ENCODE results near the gene CHAT. TPM values are rescaled to one million over a fixed set of nuclear protein-coding genes. Genes with fewer than 3 reads are reported as not detected.

CHAT gene
- total and polyA plus RNA-seq, 4 donors = not detected

DNA sequence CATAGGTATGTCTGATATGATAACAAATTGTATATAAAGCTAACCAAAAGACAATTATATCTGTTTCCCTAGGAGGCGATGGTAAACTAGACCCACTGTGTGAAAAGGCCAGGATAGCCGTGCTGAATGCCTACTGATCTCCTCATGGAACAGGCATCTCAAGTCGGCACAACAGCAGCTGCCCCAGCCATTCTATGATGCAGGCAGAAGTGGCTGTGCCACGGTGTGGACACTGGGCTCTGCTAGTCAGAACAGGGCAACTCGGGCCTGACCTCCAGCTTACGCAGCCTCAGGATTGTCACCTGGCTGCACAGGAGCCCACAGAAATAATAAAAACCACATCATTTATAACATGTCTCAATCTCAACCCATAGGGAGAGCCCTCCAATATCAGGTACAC lies 80.6 kb downstream of the CHAT start:
- H3K27ac ChIP-seq (ENCODE audit: low read depth in 1 of 2, low read length in 1 of 2) = no peak overlapping the region
- H3K9ac ChIP-seq (ENCODE audit: insufficient read depth in 1 of 2, low read length in 2 of 2) = no peak overlapping the region
- WGBS, 2 donors = 80 to 86% methylated on average over 6 of the region's 6 CpGs
- ATAC-seq (ENCODE audit: insufficient read depth, low FRiP score) (no peak), DNase-seq (no peak)
- TF ChIP-seq, protein P1, sequence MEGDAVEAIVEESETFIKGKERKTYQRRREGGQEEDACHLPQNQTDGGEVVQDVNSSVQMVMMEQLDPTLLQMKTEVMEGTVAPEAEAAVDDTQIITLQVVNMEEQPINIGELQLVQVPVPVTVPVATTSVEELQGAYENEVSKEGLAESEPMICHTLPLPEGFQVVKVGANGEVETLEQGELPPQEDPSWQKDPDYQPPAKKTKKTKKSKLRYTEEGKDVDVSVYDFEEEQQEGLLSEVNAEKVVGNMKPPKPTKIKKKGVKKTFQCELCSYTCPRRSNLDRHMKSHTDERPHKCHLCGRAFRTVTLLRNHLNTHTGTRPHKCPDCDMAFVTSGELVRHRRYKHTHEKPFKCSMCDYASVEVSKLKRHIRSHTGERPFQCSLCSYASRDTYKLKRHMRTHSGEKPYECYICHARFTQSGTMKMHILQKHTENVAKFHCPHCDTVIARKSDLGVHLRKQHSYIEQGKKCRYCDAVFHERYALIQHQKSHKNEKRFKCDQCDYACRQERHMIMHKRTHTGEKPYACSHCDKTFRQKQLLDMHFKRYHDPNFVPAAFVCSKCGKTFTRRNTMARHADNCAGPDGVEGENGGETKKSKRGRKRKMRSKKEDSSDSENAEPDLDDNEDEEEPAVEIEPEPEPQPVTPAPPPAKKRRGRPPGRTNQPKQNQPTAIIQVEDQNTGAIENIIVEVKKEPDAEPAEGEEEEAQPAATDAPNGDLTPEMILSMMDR (IDR thresholded peaks at IDR 0.05; ENCODE audit: control extremely low read depth, extremely low read depth) = no peak
- H3K4me3 ChIP-seq = no peak overlapping the region
- H3K36me3 ChIP-seq (ENCODE audit: control insufficient read depth in 4 of 4, insufficient read depth in 4 of 4, low read length in 4 of 4) = no peaks in the 10 kb centered on the region
- no peaks in the 10 kb centered on the region for H3K4me1 ChIP-seq (ENCODE audit: control insufficient read depth in 5 of 5, insufficient read depth in 5 of 5, low read length in 5 of 5)
- peaks cover 0 to 41% (median 29%) of the 10 kb centered on the region in 3 donors for H3K27me3 ChIP-seq (ENCODE audit: control insufficient read depth in 3 of 3, insufficient read depth in 3 of 3, low read length in 2 of 3)
- H3K9me3 ChIP-seq (ENCODE audit: control insufficient read depth in 4 of 4, insufficient read depth in 3 of 4, low read length in 3 of 4) = peaks cover 0 to 9% (median 0%) of the 10 kb centered on the region in 4 donors

DNA sequence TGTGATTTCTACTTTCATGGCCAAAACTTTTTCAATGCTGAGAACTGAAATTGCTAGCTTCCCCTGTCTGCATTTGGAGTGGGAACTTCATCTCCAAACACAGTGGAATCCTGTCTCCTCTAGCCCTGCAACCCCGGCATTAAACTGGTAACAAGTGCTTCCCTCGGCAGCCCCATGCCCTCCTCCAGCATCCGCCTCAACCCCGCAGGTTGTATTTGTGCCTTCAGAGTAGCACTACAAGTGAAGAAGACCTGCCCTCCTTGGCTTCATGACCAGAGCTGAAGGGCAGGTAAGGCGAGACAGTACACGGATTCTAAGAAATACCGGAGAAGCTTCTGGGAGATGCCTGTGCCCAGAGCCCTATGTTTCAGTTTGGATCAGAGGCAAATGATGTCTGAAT lies 82.5 kb downstream of the CHAT start:
- no peaks in the 10 kb centered on the region for H3K36me3 ChIP-seq (ENCODE audit: control insufficient read depth in 4 of 4, insufficient read depth in 4 of 4, low read length in 4 of 4)
- TF ChIP-seq, protein P1 (IDR thresholded peaks at IDR 0.05; ENCODE audit: control extremely low read depth, extremely low read depth) = no peak
- ATAC-seq (ENCODE audit: insufficient read depth, low FRiP score) (no peak), DNase-seq (no peak)
- no peak overlapping the region for H3K27ac ChIP-seq (ENCODE audit: low read depth in 1 of 2, low read length in 1 of 2)
- H3K9me3 ChIP-seq (ENCODE audit: control insufficient read depth in 4 of 4, insufficient read depth in 3 of 4, low read length in 3 of 4) = peaks cover 0 to 11% (median 0%) of the 10 kb centered on the region in 4 donors
- no peak overlapping the region for H3K4me3 ChIP-seq
- no peaks in the 10 kb centered on the region for H3K4me1 ChIP-seq (ENCODE audit: control insufficient read depth in 5 of 5, insufficient read depth in 5 of 5, low read length in 5 of 5)
- peaks cover 0 to 23% (median 11%) of the 10 kb centered on the region in 3 donors for H3K27me3 ChIP-seq (ENCODE audit: control insufficient read depth in 3 of 3, insufficient read depth in 3 of 3, low read length in 2 of 3)
- H3K9ac ChIP-seq (ENCODE audit: insufficient read depth in 1 of 2, low read length in 2 of 2) = no peak overlapping the region
- 81 to 82% methylated on average over 7 of the region's 7 CpGs for WGBS, 2 donors

DNA sequence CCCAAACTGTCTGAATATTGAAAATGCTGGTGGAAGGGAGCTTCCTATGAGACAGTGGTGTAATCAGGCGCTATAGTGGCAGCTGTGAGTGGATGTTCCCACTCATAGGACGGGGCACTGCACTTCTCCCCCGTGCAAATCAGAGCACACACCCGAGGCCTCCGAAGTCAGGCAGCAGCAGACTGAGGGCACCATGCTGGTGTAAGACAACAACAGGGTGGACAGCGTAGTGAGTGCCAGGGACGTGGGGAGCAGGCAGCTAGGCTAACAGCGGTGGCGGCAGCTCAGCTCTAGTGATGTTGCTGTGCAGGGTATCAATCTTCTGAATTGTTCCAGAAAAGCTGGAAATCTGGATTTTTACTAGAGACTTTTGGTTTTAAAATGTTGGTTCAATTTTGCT lies 84.8 kb downstream of the CHAT start:
- Histone ChIP-seq H3K9ac (ENCODE audit: insufficient read depth in 1 of 2, low read length in 2 of 2) (no peak overlapping the region), H3K4me3 (no peak overlapping the region), H3K27me3 (ENCODE audit: control insufficient read depth in 3 of 3, insufficient read depth in 3 of 3, low read length in 2 of 3) (peaks cover 0 to 3% (median 0%) of the 10 kb centered on the region in 3 donors), H3K4me1 (ENCODE audit: control insufficient read depth in 5 of 5, insufficient read depth in 5 of 5, low read length in 5 of 5) (peaks cover 0 to 2% (median 0%) of the 10 kb centered on the region in 5 donors), H3K36me3 (ENCODE audit: control insufficient read depth in 4 of 4, insufficient read depth in 4 of 4, low read length in 4 of 4) (no peaks in the 10 kb centered on the region), H3K27ac (ENCODE audit: low read depth in 1 of 2, low read length in 1 of 2) (no peak overlapping the region), H3K9me3 (ENCODE audit: control insufficient read depth in 4 of 4, insufficient read depth in 3 of 4, low read length in 3 of 4) (peaks cover 0 to 4% (median 0%) of the 10 kb centered on the region in 4 donors)
- WGBS, 2 donors = 76 to 78% methylated on average over 9 of the region's 9 CpGs
- DNase-seq (no peak), ATAC-seq (ENCODE audit: insufficient read depth, low FRiP score) (no peak)
- TF ChIP-seq, protein P1 (IDR thresholded peaks at IDR 0.05; ENCODE audit: control extremely low read depth, extremely low read depth) = no peak

DNA sequence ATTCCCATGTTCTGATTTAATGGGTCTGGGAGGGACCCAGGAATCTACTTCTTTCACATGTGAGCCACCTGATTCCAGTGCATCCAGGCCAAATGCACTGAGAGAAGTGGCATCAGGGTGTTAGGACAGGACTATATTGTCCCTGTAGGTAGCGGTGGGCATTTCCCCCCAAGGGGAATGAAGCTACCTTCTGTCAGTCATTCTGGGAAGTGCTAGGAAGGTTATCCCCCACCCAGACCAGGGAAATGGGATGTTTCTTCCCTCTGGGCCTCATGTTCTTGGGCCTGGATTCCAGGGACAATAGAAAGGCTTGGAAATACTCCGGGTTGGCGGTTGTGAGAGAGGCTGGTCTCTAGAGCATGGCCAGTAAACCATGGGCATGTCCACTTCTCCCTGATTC lies 86.4 kb downstream of the CHAT start:
- ATAC-seq (ENCODE audit: insufficient read depth, low FRiP score) = no peak
- no peak overlapping the region for H3K27ac ChIP-seq (ENCODE audit: low read depth in 1 of 2, low read length in 1 of 2)
- WGBS, 2 donors = 91% methylated on average over 3 of the region's 3 CpGs

More for the DNA sequence above, 86.4 kb downstream of the CHAT start:
- DNase-seq = no peak
- TF ChIP-seq, protein P1 (IDR thresholded peaks at IDR 0.05; ENCODE audit: control extremely low read depth, extremely low read depth) = no peak
- Histone ChIP-seq H3K4me1 (ENCODE audit: control insufficient read depth in 5 of 5, insufficient read depth in 5 of 5, low read length in 5 of 5) (peaks cover 0 to 2% (median 0%) of the 10 kb centered on the region in 5 donors), H3K4me3 (no peak overlapping the region), H3K9ac (ENCODE audit: insufficient read depth in 1 of 2, low read length in 2 of 2) (no peak overlapping the region), H3K36me3 (ENCODE audit: control insufficient read depth in 4 of 4, insufficient read depth in 4 of 4, low read length in 4 of 4) (no peaks in the 10 kb centered on the region), H3K9me3 (ENCODE audit: control insufficient read depth in 4 of 4, insufficient read depth in 3 of 4, low read length in 3 of 4) (peaks cover 0 to 2% (median 0%) of the 10 kb centered on the region in 4 donors), H3K27me3 (ENCODE audit: control insufficient read depth in 3 of 3, insufficient read depth in 3 of 3, low read length in 2 of 3) (no peaks in the 10 kb centered on the region)

Measured in lung (tissue), 12 donors.